ENCODE data around the gene ABCC6.
A peak's percentile ranks its signal among the peaks of the same experiment; 100 is the strongest.
"Not testable (repeated sequence)": the region's sequence is repeated elsewhere in the genome, so short reads cannot be mapped to it uniquely, and the experiment has no call there.

The ABCC6 gene

GRCh38 chr16:16222850-16223661 is at the start of gene ABCC6:
Gene ABCC6, minus strand, starts transcription at chr16:16223494. Its CDS starts 60 bp downstream, at chr16:16223434.
- DNase-seq = not testable (repeated sequence)

- DNase-seq = not testable (repeated sequence)
Observed at GRCh38 chr16:16272573-16273221, 49.4 kb upstream of the ABCC6 start.

- DNase-seq = not testable (repeated sequence)
Observed at GRCh38 chr16:16271658-16272057, 48.4 kb upstream of the ABCC6 start.

- not testable (repeated sequence) for DNase-seq
Observed at GRCh38 chr16:16268185-16268808, 45.0 kb upstream of the ABCC6 start.

GRCh38 chr16:16267708-16268107 is 44.4 kb upstream of the ABCC6 start:
- not testable (repeated sequence) for DNase-seq

GRCh38 chr16:16265044-16265443 is 41.8 kb upstream of the ABCC6 start:
- not testable (repeated sequence) for DNase-seq

GRCh38 chr16:16263947-16264346 is 40.7 kb upstream of the ABCC6 start:
- DNase-seq = not testable (repeated sequence)

- DNase-seq = not testable (repeated sequence)
Observed at GRCh38 chr16:16262954-16263555, 39.8 kb upstream of the ABCC6 start.

GRCh38 chr16:16259971-16260370 is 36.7 kb upstream of the ABCC6 start:
- not testable (repeated sequence) for DNase-seq

GRCh38 chr16:16258822-16259221 is 35.5 kb upstream of the ABCC6 start:
- DNase-seq = not testable (repeated sequence)

- not testable (repeated sequence) for DNase-seq
Observed at GRCh38 chr16:16257301-16257923, 34.1 kb upstream of the ABCC6 start.

GRCh38 chr16:16252377-16252776 is 29.1 kb upstream of the ABCC6 start:
- DNase-seq = not testable (repeated sequence)

GRCh38 chr16:16249621-16250330 is 26.5 kb upstream of the ABCC6 start:
- DNase-seq = not testable (repeated sequence)

GRCh38 chr16:16247439-16247838 is 24.1 kb upstream of the ABCC6 start:
- not testable (repeated sequence) for DNase-seq

GRCh38 chr16:16246578-16247262 is 23.4 kb upstream of the ABCC6 start:
- DNase-seq = not testable (repeated sequence)

- DNase-seq = not testable (repeated sequence)
Observed at GRCh38 chr16:16243886-16244285, 20.6 kb upstream of the ABCC6 start.

GRCh38 chr16:16240667-16241066 is 17.4 kb upstream of the ABCC6 start:
- not testable (repeated sequence) for DNase-seq

- DNase-seq = not testable (repeated sequence)
Observed at GRCh38 chr16:16237738-16238137, 14.4 kb upstream of the ABCC6 start.

GRCh38 chr16:16237071-16237470 is 13.8 kb upstream of the ABCC6 start:
- peak in 20 of 51 donors; percentile 0 to 66 (median 24) for DNase-seq

- not testable (repeated sequence) for DNase-seq
Observed at GRCh38 chr16:16232692-16233061, 9.4 kb upstream of the ABCC6 start.

Data from hypothalamus (tissue), 51 donors.